GM12891 (cell line): ENCODE results near the gene GLDC.

Experiments used
- POLR2A ChIP-seq: IDR thresholded peaks from 2 replicates; pipeline ENCODE4 v1.6.1; 2011; ENCODE audit warnings: low read depth, low read length, control low read depth
- POLR2AphosphoS5 ChIP-seq: IDR thresholded peaks from 2 replicates; pipeline ENCODE4 v1.6.1; 2011; ENCODE audit warnings: low read depth, low read length, control low read depth
- POU2F2 ChIP-seq: IDR thresholded peaks from 2 replicates; pipeline ENCODE4 v1.6.1; 2011; ENCODE audit warnings: low read depth, mild to moderate bottlenecking, control low read depth, low read length, moderate library complexity
- SPI1 ChIP-seq: IDR thresholded peaks from 2 replicates; pipeline ENCODE4 v1.6.1; 2011; ENCODE audit warnings: low read depth, low read length, control low read depth
- TAF1 ChIP-seq: IDR thresholded peaks from 2 replicates; pipeline ENCODE4 v1.6.1; 2011; ENCODE audit warnings: low read depth, low read length, control low read depth

DNA sequence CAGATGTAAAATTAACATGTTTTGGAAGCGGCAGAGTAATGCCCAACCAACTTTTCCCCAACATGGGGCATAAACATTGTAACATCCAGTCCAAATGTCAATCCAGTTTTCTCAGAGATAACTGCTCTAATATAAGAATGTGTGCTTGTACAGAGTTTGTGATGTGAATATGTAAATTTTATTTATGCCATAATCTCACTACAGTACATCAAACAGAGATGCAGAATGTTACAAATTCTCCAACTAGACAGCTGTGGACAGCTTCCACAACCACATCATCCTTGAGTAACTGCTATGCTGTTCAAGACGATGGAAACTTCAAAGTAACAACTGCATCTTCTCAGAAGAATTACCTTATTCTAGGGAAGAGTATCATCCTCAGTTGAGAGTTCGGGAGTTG, 109.9 kb downstream of the GLDC start:
- TF ChIP-seq POLR2A (no peak), POLR2AphosphoS5 (no peak), POU2F2 (no peak), TAF1 (no peak), SPI1 (no peak)
